GM19463 (cell line): ENCODE measurements around the gene TULP4.
"Not testable (repeated sequence)": the region's sequence is repeated elsewhere in the genome, so short reads cannot be mapped to it uniquely, and the experiment has no call there.

Source experiments
- ATAC-seq: cut with Tn5 transposase; IDR thresholded peaks from one replicate; pipeline ENCODE4 v1.9.1; 2021; ENCODE audit warnings: mild to moderate bottlenecking, moderate library complexity; ENCODE audit not compliant: unreplicated experiment

The TULP4 gene

DNA sequence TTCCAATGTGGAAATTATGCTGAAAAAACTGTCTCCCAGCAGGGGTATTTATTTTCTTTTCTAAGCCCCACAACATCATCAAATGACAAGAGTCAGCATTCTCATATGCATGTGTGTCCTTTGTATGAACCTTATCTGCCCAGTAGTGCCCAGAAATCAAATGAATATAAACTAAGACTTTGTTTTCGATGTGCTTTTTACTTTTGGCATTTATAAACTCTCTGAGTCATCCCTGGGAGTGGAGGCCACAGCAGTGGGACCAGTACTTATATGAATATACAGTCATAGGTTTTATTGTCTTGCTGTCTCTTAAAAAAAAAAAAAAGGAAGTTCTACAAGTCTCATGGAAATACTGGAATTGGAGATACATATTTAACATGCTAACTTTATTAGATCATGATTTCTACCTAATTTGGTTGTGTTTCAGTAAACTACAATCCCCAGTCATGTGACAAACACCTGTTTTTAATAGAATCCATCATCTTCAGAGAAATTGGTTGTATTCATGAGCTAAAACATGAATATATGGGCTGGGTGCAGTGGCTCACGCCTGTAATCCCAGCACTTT, 148.4 kb downstream of the TULP4 start:
- no peak for ATAC-seq

DNA sequence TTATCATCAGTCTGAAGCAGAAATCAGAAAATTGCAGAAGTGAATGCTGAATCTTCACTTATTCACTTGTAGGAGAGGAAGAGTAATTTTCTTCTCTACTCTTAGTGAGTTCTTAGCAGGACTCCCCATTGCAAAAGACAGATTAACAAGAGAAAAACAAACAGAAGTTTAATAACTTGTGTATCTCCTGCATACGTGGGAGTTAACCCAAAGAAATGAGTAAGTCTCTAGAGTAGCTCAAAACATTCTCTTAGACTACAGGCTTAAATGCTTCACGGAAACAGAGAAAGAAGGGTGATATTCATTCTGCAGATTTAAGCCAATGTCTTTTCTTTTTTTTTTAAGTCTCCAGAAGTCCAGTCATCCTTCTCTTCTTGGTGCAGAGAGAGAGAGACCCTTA, 149.7 kb downstream of the TULP4 start:
- ATAC-seq, result no peak

DNA sequence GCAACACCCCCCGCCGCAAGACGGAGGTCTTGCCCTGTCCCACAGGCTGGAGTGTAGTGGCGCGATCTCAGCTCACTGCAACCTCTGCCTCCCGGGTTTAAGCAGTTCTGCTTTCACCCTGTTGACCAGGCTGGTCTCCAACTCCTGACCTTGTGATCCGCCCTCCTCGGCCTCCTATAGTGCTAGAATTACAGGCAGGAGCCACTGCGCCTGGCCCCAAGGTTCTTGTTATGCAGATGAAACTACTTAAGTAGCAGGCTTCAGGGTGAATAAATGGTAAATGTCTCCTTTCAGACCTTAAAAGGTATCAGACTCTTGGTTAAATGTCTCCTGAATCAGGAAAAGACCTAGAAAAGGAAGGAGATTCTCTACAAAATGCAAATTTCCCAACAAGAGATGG, 152.2 kb downstream of the TULP4 start:
- no peak for ATAC-seq

DNA sequence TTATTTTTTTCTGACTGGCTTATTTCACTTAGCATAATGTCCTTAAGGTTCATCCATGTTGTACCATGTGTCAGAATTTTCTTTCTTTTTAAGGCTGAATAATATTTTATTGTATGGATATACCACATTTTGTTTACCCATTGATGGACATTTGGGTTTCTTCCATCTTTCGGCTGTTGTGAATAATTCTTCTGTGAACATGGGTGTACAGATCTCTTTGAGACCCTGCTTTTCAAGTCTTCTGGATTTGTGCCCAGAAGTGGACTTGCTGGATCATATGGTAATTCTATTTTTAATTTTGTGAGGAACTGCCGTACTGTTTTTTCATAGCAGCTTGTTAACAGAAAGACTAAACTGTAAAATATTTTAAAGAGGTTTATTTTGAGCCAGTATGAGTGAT, 153.0 kb downstream of the TULP4 start:
- ATAC-seq, result no peak

DNA sequence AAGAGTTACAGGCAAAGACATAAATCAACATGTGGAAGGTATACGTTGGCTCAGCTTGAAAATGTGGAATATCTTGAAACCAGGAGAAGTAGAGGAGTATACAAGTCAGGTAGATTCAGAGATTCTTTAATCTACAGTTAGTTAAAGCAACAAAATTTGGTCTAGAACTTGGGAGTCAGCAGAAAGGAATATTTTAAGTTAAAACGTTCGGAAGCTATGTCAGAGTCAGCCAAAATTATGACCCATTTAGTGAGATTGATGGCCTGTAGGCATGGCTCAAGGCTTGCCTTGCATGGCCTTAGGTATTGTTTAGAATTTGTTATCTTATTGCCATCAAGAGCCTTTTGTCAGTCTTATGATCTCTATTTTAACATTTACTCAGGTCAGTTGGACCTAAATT, 153.5 kb downstream of the TULP4 start:
- no peak for ATAC-seq

DNA sequence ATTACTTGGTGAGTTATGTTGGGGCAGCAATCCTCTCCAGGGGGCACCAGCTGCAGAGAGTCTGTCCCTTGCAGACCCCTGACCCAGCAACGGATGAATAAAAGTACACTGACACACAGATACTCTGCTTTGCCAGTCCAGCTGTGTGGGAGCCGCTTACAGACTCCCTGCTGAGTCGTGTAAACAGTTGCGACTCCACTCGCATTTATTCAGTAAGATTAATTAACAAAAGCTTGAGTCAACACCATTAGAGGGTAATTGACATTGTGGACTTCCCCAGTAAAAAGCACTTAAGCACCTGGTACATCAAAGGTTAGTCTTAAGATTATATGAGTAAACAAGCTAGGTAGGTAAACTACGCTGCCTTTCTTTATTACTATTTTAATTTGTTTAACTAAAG, 155.7 kb downstream of the TULP4 start:
- no peak for ATAC-seq

DNA sequence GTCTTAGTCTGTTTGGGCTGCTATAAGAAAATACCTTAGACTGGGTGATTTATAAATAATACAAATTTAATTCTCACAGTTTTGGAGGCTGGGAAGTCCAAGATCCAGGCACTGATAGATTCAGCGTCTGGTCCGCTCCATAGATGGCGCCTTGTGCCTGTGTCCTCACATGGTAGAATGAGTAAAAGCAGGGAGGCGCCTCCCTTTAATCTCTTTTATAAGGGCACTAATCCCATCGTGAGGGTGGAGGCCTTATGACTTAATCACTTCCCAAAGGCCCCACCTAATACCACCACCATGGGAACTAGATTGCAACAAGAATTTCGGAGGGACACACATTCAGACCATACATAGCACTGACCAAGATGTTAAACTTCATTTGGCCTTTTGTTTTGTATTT, 156.4 kb downstream of the TULP4 start:
- ATAC-seq, result no peak

DNA sequence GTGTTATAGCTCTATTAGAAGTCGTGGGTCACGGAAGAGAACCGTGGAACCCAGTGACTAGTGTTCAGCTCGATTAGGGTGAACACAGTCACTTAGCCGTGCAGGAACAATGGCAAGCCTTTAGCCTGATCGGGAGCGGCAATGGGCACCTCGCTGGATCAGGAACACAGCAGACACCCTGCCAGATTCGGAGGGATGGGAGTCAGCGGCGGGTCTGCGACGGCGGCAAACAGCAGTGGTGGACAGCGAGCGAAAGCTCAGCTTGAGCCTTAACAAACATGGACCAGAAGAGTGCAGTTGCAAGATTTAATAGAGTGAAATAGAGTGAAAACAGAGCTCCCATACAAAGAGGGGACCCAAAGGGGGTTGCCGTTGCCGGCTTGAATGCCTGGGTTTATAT, 157.8 kb downstream of the TULP4 start:
- ATAC-seq, result not testable (repeated sequence)

DNA sequence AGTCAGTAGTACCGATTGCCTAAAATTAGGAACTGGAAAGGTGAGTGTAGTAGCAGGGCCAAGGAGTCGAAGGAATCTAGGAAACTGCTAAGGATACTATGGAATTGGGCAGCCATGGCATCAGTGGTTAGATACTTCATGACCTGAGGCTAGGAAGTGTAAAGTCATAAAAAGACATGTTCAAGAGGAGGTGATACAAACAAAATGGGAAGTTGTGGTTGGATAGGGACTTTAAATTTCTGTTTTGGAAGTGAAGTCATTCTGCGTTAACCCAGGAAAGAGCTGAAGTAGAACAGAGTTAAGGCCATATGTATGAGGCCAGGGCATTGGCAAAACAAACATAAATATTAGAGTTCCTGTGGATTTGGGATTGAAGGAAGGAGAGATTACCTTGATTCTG, 159.1 kb downstream of the TULP4 start:
- ATAC-seq, result no peak

DNA sequence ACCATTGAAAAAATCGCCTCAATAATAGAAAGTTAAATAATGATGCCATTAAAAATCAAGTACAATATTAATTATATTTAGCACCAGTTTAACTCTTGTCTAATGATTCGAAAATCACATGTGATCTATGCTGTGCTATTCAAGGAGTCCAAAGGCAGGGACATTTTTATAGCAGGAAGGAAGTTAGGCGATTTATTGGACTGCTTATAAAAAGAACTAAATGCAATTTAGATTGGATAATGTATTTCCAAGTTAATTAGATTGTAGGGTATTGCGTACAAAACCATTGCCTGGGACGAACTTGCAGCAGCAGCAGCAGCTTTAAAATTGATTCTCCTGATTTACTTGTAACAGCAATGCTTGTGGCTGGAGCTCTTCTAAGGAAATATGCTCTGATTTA, 160.2 kb downstream of the TULP4 start:
- ATAC-seq, result no peak

DNA sequence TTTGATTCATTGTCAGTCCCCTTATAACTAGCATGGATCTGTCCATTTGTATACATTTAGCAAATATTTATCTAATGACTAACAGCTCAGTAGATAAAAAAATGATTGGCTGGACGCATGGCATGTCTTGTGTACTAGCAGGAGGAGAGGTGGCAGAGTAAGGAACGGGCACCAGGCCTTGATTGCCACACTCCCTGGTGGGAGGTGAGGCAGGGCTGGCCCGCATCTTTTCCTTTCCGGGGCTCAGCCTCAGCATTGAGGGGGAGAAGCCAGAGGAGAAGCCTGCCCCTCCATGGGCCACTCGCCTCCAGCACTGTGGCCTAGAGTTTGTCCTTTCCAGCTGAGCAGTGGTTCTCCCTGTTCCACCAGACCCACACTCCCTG, 162.7 kb downstream of the TULP4 start:
- no peak for ATAC-seq

DNA sequence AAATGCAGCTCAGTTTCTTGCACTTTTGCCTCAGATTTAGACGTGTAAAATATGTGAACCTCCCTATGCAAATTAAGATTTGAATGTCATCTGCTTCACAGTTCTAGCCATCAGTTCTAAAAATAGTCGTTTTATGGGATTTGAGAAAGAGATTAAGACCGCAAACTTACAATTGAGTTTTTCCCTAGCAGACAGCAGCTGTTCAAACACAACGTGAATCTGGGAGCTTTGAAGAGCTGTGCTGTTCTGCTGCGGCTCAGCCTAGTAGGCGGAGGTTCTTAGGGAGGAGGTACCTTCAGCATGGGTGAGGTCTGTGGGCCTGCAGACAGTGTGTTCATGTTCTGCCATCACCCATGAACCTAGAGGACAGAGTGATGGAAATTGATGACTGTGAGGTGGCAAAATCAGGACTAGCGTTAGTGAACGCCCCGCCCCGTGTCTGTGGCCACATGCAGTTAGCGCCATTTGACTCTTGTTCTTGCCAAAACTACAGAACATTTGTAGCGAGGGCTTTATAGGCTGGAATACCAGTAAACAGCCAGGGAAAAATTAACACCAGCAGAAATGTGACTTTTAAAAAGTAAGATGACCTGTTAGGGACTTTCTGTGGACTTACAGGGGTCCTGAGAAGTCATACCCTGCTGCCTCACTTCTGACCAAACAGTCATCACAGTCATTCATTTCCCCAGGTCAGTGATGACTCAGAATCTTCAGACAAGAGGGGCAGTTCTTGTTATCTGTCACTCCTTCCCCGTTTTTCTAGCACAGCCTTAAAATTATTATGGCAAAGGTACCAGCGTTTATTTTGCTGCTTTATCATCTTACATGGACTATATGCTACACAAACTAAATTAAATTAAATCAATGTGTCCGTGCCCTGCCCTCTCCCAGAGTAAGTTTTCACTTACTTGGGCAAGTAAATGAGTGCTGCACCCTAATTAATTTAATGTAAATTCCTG, 163.4 kb downstream of the TULP4 start:
- peak; percentile 82 for ATAC-seq

DNA sequence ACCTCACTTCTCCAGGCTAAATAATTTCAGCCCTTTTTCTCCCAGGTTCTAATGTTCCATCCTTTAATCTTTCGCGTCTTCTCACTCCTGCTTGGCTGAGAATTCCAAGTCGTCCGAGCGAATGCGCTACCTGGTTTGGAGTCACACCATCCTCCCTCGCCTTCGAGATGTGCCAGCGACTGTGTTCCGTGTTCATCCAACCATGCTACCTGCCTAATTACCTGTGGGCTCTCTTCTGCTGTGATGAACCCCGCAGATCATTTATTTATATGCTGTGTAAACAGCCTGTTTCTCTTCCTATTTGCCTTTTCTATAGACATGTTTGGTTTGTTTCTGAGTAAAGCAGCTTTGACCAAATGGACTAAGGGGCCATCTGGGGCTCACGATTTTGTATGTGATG, 164.1 kb downstream of the TULP4 start:
- no peak for ATAC-seq

DNA sequence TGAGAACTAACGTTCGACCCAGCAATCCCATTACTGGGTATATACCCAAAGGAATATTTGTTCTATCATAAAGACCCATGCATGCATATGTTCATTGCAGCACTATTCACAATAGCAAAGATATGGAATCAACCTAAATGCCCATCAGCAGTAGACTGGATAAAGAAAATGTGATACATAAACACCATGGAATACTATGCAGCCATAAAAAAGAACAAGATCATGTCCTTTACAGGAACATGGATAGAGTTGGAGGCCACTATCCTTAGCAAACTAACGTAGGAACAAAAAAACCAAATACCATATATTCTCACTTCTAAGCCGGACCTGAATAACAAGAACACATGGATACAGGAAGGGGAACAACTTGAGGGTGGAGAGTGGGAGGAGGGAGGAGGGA, 165.5 kb downstream of the TULP4 start:
- not testable (repeated sequence) for ATAC-seq

DNA sequence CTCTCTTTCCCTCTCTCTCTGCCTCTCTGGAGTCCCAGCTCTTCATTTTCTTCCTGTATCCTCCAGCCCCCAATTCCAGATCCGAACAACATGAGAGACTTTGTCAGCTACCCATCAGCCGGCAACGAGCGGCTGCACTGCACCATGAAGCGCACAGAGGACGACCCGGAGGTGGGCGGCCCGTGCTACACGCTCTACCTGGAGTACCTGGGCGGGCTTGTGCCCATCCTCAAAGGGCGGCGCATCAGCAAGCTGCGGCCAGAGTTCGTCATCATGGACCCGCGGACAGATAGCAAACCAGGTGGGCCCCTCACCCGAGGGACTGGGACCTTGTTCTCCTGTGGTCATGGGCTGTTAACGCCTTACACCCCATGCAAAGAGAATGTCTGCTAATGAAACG, 168.7 kb downstream of the TULP4 start:
- ATAC-seq, result no peak

DNA sequence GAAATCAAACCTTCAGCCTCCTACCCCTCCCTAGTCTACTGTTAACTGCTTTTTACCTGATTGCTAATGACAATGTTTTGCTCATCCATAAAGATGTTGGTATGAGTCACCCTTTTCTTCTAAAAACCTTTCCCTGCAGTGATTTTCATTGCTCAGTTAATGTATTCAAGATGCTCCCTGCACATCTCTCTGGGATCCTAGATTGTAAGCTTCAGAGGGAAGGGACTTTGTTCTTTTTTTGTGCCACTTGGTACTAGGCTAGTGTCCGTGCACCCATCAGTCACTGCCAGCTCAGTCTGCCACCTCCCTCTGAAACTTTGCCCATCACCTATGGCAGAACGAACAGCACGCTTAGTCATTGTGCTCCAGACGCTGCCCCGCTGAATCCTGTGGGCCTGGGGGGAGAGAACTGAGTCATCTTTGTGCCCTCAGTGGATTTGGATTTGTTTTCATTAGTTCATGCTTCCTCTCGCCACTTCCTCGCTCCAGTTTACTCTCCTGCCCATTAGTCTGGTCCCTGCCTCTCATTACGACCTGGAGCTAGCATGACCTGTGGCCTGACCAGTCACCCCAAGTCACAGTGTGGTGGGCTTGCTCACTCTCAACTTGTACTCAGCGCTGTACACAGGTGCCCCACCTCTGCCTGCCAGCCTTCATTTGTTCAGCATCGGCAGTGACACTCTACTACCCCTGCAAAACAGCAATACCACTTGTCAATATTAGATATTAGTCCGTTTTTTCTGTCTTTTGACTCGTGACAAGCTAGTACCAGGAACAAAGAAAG, 169.6 kb downstream of the TULP4 start:
- no peak for ATAC-seq

DNA sequence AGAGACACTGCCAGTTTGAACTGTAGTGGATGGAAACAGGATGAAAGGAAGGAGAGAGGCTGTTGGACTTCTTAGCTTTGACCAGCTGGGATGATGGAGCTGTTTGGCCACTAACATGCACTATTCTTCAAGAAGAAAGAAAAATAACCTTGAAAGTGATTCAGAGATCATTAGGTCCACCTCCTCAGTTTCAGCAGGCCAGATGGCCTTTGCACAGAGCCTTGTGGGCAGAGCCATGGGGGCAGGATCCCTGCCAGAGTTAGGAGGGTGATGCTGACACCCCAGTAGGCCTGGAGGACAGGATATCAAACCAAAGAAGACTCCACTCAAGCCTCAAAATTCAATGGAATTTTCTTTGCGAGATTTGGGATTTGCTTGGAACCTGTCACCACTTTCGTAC, 173.2 kb downstream of the TULP4 start:
- no peak for ATAC-seq

DNA sequence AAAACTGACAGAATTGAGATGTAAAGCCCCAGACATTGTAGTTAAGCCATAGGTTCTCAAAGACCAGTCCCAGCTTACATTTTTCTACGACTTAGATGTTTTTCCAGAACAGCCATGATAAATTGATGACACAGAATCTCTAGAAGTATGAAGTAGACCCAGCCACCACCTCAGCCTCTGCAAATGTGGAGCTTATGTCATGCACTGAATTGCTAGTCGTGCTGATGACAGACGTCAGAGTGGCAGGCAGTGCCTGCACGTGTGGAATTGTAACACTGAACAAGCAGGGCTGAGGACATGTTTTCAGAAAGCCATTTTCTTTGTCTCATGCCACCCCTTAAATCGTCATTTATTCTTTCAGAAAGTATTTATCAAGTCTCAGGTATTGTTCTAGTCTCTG, 175.2 kb downstream of the TULP4 start:
- ATAC-seq, result no peak

DNA sequence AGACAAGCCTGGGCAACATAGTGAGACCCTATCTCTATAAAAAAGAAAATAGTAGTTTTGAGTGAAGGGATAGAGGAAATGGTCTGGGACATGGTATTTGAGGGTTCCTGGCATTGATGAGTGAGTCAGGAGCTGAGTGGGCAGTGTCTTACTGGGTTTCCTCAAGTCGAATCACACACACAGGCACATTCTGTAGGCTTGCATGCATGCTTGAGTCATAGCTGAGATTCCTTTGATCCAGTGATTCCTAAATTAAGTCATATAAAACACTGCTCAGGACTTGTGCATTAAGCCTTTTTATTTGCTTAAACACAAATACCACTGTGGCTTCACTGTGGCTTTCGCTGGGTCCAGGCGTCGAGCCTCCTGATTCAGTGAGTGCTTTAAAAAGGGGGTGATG, 175.8 kb downstream of the TULP4 start:
- ATAC-seq, result no peak

DNA sequence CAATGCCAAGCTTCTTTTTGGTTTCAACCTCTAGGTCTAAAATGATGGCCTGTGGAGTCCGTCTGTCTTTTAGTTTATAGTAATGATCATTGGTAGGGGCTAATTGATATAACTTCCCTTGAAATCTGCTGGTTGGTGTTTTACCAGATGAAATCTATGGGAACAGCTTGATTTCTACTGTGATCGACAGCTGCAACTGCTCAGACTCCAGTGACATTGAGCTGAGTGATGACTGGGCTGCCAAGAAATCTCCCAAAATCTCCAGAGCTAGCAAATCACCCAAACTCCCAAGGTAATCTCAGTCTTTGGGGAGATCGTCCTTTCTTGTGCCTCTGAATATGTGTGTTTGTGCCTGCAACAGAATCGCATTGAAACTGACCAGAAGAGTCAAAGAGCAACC, 177.2 kb downstream of the TULP4 start:
- no peak for ATAC-seq

DNA sequence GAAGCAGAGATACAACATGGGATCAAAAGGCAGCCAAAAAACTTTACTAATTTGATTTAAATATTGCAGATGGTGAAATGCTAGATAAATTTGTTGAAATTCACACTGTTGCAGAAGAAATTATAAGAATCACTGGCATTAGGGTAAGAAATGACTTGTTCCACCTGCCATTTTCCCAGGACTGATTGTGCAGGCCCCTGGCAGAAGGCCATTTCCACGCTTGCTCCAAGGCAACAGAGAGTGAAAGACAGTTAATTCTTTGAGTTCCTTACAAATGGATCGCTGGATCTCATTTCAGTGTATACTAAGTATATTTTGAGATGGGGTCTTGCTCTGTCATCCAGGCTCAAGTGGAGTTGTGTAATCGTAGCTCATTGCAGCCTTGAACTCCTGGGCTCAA, 180.6 kb downstream of the TULP4 start:
- no peak for ATAC-seq

DNA sequence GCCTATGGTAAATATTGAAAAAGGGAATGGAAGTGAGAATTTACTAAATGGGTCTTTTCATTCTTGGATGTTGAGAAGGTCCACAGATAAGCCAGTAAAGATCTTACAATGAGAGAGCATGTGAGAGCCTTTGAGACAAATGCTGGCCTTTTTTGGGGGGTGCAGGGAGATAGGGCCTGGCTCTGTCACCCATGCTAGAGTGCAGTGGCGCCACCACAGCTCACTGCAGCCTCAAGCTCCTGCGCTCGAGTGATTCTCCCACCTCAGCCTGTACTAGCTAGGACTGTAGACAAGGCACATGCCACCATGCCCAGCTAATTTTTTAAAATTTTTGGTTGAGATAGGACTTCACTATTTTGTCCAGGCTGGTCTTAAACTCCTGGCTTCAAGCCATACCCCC, 184.4 kb downstream of the TULP4 start:
- ATAC-seq, result no peak
